GM20000 (cell line): ENCODE data around the gene PON2.

Experiments used
- DNase-seq: peaks from one replicate; pipeline ENCODE4 v3.0.0; 2012; ENCODE audit warnings: low spot score
- CTCF ChIP-seq: IDR thresholded peaks from 2 replicates; pipeline ENCODE4 v1.5.1; 2012; ENCODE audit warnings: mild to moderate bottlenecking, control low read depth; ENCODE audit errors: extremely low read depth, missing control alignments

PON2 gene

GRCh38 chr7:95441042-95441823 is 6.4 kb upstream of the PON2 start:
- TF ChIP-seq CTCF = no peak
- no peak for DNase-seq

- no peak for TF ChIP-seq CTCF
- no peak for DNase-seq
These were observed 5.7 kb upstream of the PON2 start for GRCh38 chr7:95440394-95441038.

- no peak for DNase-seq
- no peak for TF ChIP-seq CTCF
These were observed 1.6 kb upstream of the PON2 start for GRCh38 chr7:95436407-95436806.

GRCh38 chr7:95435422-95435780 is 573 bp upstream of the PON2 start:
- DNase-seq = no peak
- no peak for TF ChIP-seq CTCF

- no peak for TF ChIP-seq CTCF
- DNase-seq = no peak
These were observed 774 bp downstream of the PON2 start for GRCh38 chr7:95433952-95434556.

- no peak for DNase-seq
- TF ChIP-seq CTCF = no peak
These were observed 1.7 kb downstream of the PON2 start for GRCh38 chr7:95433129-95433528.

- TF ChIP-seq CTCF = no peak
- DNase-seq = no peak
These were observed 2.2 kb downstream of the PON2 start for GRCh38 chr7:95432606-95433005.
